IMR-90 (cell line): ENCODE data around the gene GRIN1. TPM values are rescaled to one million over a fixed set of nuclear protein-coding genes. Genes with fewer than 3 reads are reported as not detected.

ENCODE experiments used
- ATAC-seq: fragments of 200-7000 bp; cut with Tn5 transposase; 2 replicates; pipeline ENCODE4 v1.9.1; 2020; ENCODE audit warnings: low read depth, mild to moderate bottlenecking, moderate library complexity
- BruUV-seq: library from RNA; stranded (reverse); fragments of 400-500 nt; replicated peaks from 2 replicates; lab custom pipeline; 2021; lab: Mats Ljungman, UMichigan
- CTCF ChIA-PET: fragments of 300-600 bp; formaldehyde crosslinking; extraction: SDS; loops from one replicate; lab custom pipeline; 2021; ENCODE audit warnings: antibody characterized with exemption; lab: Yijun Ruan, JAX
- POLR2A ChIA-PET: fragments of 300-600 bp; sonication (Branson Sonifier 250); formaldehyde crosslinking; loops from one replicate; lab custom pipeline; 2022; ENCODE audit warnings: antibody characterized with exemption; ENCODE audit not compliant: unreplicated experiment; lab: Charles Lee
- DNase-seq: peaks from one replicate; pipeline ENCODE4 v3.0.0; 2013
- H2AFZ ChIP-seq: replicated peaks from 2 replicates; pipeline ENCODE3; 2013; ENCODE audit warnings: low read length, mild to moderate bottlenecking; ENCODE audit not compliant: poor library complexity
- H2AK5ac ChIP-seq: 2 replicates; pipeline ENCODE4 v1.6.1; 2013; ENCODE audit warnings: low read depth, low read length, inconsistent platforms
- H2AK9ac ChIP-seq: replicated peaks from 2 replicates; pipeline ENCODE3; 2013; ENCODE audit warnings: mild to moderate bottlenecking, low read depth, low read length, moderate library complexity; ENCODE audit not compliant: poor library complexity
- H2BK120ac ChIP-seq: 2 replicates; pipeline ENCODE4 v1.6.1; 2013; ENCODE audit warnings: low read depth, low read length, inconsistent platforms
- H2BK15ac ChIP-seq: 3 replicates; pipeline ENCODE4 v1.6.1; 2013; ENCODE audit warnings: low read depth, low read length, inconsistent platforms
- H2BK20ac ChIP-seq: 2 replicates; pipeline ENCODE4 v1.6.1; 2013; ENCODE audit warnings: low read depth, mild to moderate bottlenecking, inconsistent platforms, low read length, moderate library complexity
- H2BK5ac ChIP-seq: 2 replicates; pipeline ENCODE4 v1.6.1; 2013; ENCODE audit warnings: mild to moderate bottlenecking, low read depth, low read length, inconsistent platforms; ENCODE audit not compliant: poor library complexity, severe bottlenecking
- H3K14ac ChIP-seq: replicated peaks from 2 replicates; pipeline ENCODE4 v1.6.1; 2013; ENCODE audit warnings: low read depth, low read length, inconsistent platforms
- H3K18ac ChIP-seq: 2 replicates; pipeline ENCODE4 v1.6.1; 2013; ENCODE audit warnings: low read depth, low read length, control low read depth
- H3K23ac ChIP-seq: 2 replicates; pipeline ENCODE4 v1.6.1; 2013; ENCODE audit warnings: low read depth, low read length, inconsistent platforms
- H3K27ac ChIP-seq: 2 replicates; pipeline ENCODE4 v1.5.1; 2013; ENCODE audit warnings: mild to moderate bottlenecking, control low read depth, low read length; ENCODE audit not compliant: insufficient read depth
- H3K27me3 ChIP-seq: 2 replicates; pipeline ENCODE4 v1.6.1; 2013; ENCODE audit warnings: low read length; ENCODE audit not compliant: control insufficient read depth, insufficient read depth
- H3K36me3 ChIP-seq: 2 replicates; pipeline ENCODE4 v1.6.1; 2013; ENCODE audit warnings: low read length, mixed read lengths; ENCODE audit not compliant: control insufficient read depth, insufficient read depth
- H3K4ac ChIP-seq: 2 replicates; pipeline ENCODE4 v1.6.1; 2013; ENCODE audit warnings: low read depth, low read length, inconsistent platforms
- H3K4me1 ChIP-seq: 2 replicates; pipeline ENCODE4 v1.6.1; 2013; ENCODE audit warnings: low read length, mixed read lengths; ENCODE audit not compliant: control insufficient read depth, insufficient read depth
- H3K4me2 ChIP-seq: 2 replicates; pipeline ENCODE4 v1.6.1; 2013; ENCODE audit warnings: low read depth, mild to moderate bottlenecking, control low read depth, low read length, moderate library complexity
- H3K4me3 ChIP-seq: 2 replicates; pipeline ENCODE4 v1.5.1; 2013; ENCODE audit warnings: low read depth, mild to moderate bottlenecking, control low read depth, low read length, moderate library complexity; ENCODE audit not compliant: insufficient read depth
- H3K56ac ChIP-seq: 2 replicates; pipeline ENCODE4 v1.6.1; 2013; ENCODE audit warnings: low read length, inconsistent platforms; ENCODE audit not compliant: insufficient read depth; ENCODE audit errors: extremely low read depth
- H3K79me1 ChIP-seq, 2 experiments: 2 replicates each; pipeline ENCODE4 v1.6.1; 2013; ENCODE audit warnings: low read length in 2 of 2, inconsistent platforms in 1 of 2, low read depth in 1 of 2
- H3K9ac ChIP-seq: 2 replicates; pipeline ENCODE4 v1.6.1; 2013; ENCODE audit warnings: low read depth, low read length, control low read depth
- H3K9me1 ChIP-seq: 2 replicates; pipeline ENCODE4 v1.6.1; 2013; ENCODE audit warnings: low read length, inconsistent platforms; ENCODE audit not compliant: insufficient read depth
- H3K9me3 ChIP-seq: 2 replicates; pipeline ENCODE4 v1.6.1; 2013; ENCODE audit warnings: low read length; ENCODE audit not compliant: control insufficient read depth, insufficient read depth
- H4K20me1 ChIP-seq: 2 replicates; pipeline ENCODE4 v1.6.1; 2013; ENCODE audit warnings: low read length, inconsistent platforms; ENCODE audit not compliant: insufficient read depth
- H4K5ac ChIP-seq: 2 replicates; pipeline ENCODE4 v1.6.1; 2013; ENCODE audit warnings: mild to moderate bottlenecking, low read depth, low read length, control low read depth
- H4K8ac ChIP-seq, 2 experiments: 2 replicates each; pipeline ENCODE4 v1.6.1; 2013; ENCODE audit warnings: low read depth in 2 of 2, low read length in 2 of 2, control low read depth in 1 of 2, inconsistent platforms in 1 of 2
- H4K91ac ChIP-seq: 2 replicates; pipeline ENCODE4 v1.6.1; 2013; ENCODE audit warnings: low read depth, low read length, inconsistent platforms; ENCODE audit not compliant: insufficient read depth
- BHLHE40 ChIP-seq: fragments of 150-350 bp; IDR thresholded peaks from 2 replicates; pipeline ENCODE4 v1.6.1; 2016; ENCODE audit warnings: mild to moderate bottlenecking, low read depth, low read length
- CEBPB ChIP-seq: IDR thresholded peaks from 2 replicates; pipeline ENCODE4 v1.6.1; 2012; ENCODE audit warnings: low read depth, low read length, improper control_type of control experiment
- CTCF ChIP-seq: conservative IDR thresholded peaks from 2 replicates; pipeline ENCODE4 v1.5.1; 2012; ENCODE audit warnings: mild to moderate bottlenecking, low read depth, low read length, improper control_type of control experiment
- MAZ ChIP-seq: IDR thresholded peaks from 2 replicates; pipeline ENCODE4 v1.6.1; 2012; ENCODE audit warnings: low read depth, mild to moderate bottlenecking, low read length, improper control_type of control experiment, moderate library complexity, borderline replicate concordance
- MXI1 ChIP-seq: IDR thresholded peaks from 2 replicates; pipeline ENCODE4 v1.6.1; 2012; ENCODE audit warnings: low read depth, mild to moderate bottlenecking, low read length, moderate library complexity, borderline replicate concordance
- POLR2A ChIP-seq: IDR thresholded peaks from 2 replicates; pipeline ENCODE4 v1.6.1; 2012; ENCODE audit warnings: mild to moderate bottlenecking, low read depth, low read length
- RAD21 ChIP-seq: IDR thresholded peaks from 2 replicates; pipeline ENCODE4 v1.6.1; 2012; ENCODE audit warnings: low read length, improper control_type of control experiment
- RCOR1 ChIP-seq: IDR thresholded peaks from 2 replicates; pipeline ENCODE4 v1.6.1; 2012; ENCODE audit warnings: mild to moderate bottlenecking, low read length, improper control_type of control experiment; ENCODE audit not compliant: insufficient replicate concordance
- RFX5 ChIP-seq: IDR thresholded peaks from 2 replicates; pipeline ENCODE4 v1.8.0; 2012; ENCODE audit warnings: low read depth, mild to moderate bottlenecking, low read length, moderate library complexity
- WGBS, 2 experiments: methylation state at CpG; one replicate each; pipeline versions ENCODE4 v1.1.5 to v1.1.7; 2013; ENCODE audit warnings: missing lambda C conversion rate in 2 of 2; ENCODE audit not compliant: insufficient read length in 1 of 2; ENCODE audit errors: extremely low coverage in 2 of 2; 5-methylcytosine and 5-hydroxymethylcytosine counted together
- dilution Hi-C: fragments of 300-500 bp; cut with HindIII; formaldehyde crosslinking; loops from one replicate; pipeline ENCODE4 v1.14.3; 2018; ENCODE audit warnings: low sequenced_read_pairs; ENCODE audit not compliant: unreplicated experiment
- in situ Hi-C: fragments of 300-500 bp; cut with MboI; formaldehyde crosslinking; loops from 3 replicates; pipeline ENCODE4 v1.14.3; 2019; ENCODE audit warnings: low sequenced_read_pairs, inconsistent platforms, mixed read lengths
- intact Hi-C: fragments of 100-400 bp; cut with micrococcal nuclease; formaldehyde crosslinking; loops from 2 replicates; pipeline ENCODE4 v1.10.0; 2022
- polyA plus RNA-seq, 3 experiments: library from polyadenylated mRNA; depleted of rRNA; stranded (reverse); fragments of >200 nt; gene quantifications; 2 replicates each; pipeline ENCODE4 v1.2.3, GENCODE V29; 2012; ENCODE audit warnings: low replicate concordance in 1 of 3
- total RNA-seq: library from RNA; depleted of rRNA; stranded (reverse); fragments of >200 nt; gene quantifications from 2 replicates; pipeline ENCODE4 v1.2.3, GENCODE V29; 2012

The GRIN1 gene
- total and polyA plus RNA-seq, 2 of the 4 experiments (the other 2 are of a cell fraction), result 0.09 TPM; not detected in 1

GRCh38 chr9:137111788-137112563, 27.0 kb upstream of the GRIN1 start (continued):
- TF ChIP-seq RCOR1, result no peak

- no peak for TF ChIP-seq BHLHE40
- TF ChIP-seq CTCF, result no peak
- TF ChIP-seq MXI1, result no peak
- TF ChIP-seq MAZ, result no peak
- TF ChIP-seq RCOR1, result no peak
- no peak for TF ChIP-seq POLR2A
- TF ChIP-seq RAD21, result no peak
- TF ChIP-seq CEBPB, result no peak
- no peak for TF ChIP-seq RFX5
- CTCF ChIA-PET, result no interaction called here
- no peak for DNase-seq
- no peak overlapping the region for H2BK5ac ChIP-seq
- no peaks in the 10 kb centered on the region for H4K20me1 ChIP-seq
- POLR2A ChIA-PET, result no interaction called here
- no peak overlapping the region for H3K18ac ChIP-seq
- peaks cover 6% of the 10 kb centered on the region for H3K4me1 ChIP-seq
- 90% methylated on average over 24 of the region's 42 CpGs; no CpG with 5 or more reads in 1 of the 2 experiments for WGBS, 2 experiments
- H2BK15ac ChIP-seq, result no peak overlapping the region
- H3K4me2 ChIP-seq, result no peak overlapping the region
- H3K9me1 ChIP-seq, result no peaks in the 10 kb centered on the region
- no peak overlapping the region for H3K23ac ChIP-seq
- no peak overlapping the region for H2BK20ac ChIP-seq
- in situ Hi-C loops, result no loop called here
- H2AFZ ChIP-seq, result no peak overlapping the region
- no peak overlapping the region for H4K91ac ChIP-seq
- H3K56ac ChIP-seq, result no peak overlapping the region
- dilution Hi-C loops, result no loop called here
- H4K5ac ChIP-seq, result no peak overlapping the region
- H3K27me3 ChIP-seq, result no peaks in the 10 kb centered on the region
- no peak overlapping the region for H2BK120ac ChIP-seq
- no TSS peak for BruUV-seq
- intact Hi-C loops, result no loop called here
- H4K8ac ChIP-seq, result no peak overlapping the region
- H2AK9ac ChIP-seq, result peak overlapping the region; percentile 72
- H3K4ac ChIP-seq, result no peak overlapping the region
- H3K79me1 ChIP-seq, result 0 out of 4 replicates have a peak, but pooled peaks cover 0 to 3% of the 10 kb centered on the region in 2 experiments
- no peak overlapping the region for H3K27ac ChIP-seq
- no peak for ATAC-seq
- H3K9me3 ChIP-seq, result no peaks in the 10 kb centered on the region
- no peak overlapping the region for H2AK5ac ChIP-seq
- no peak overlapping the region for H3K9ac ChIP-seq
- H3K14ac ChIP-seq, result no peak overlapping the region
- peaks cover 40% of the 10 kb centered on the region for H3K36me3 ChIP-seq
- H3K4me3 ChIP-seq, result no peak overlapping the region
Measured at GRCh38 chr9:137112564-137113384, 26.2 kb upstream of the GRIN1 start.
